Mammary epithelial cell (primary cell): ENCODE measurements around the gene DZIP1.

Experiments
- EZH2 ChIP-seq: IDR thresholded peaks from 2 replicates; pipeline ENCODE4 v1.6.1; 2012; ENCODE audit warnings: low read length, inconsistent platforms, borderline replicate concordance
- TF ChIP-seq, protein P1 (sequence below), 2 donors: IDR thresholded peaks in 1 of 2; conservative IDR thresholded peaks in 1 of 2; 2 replicates each; pipeline ENCODE4 v1.5.1; 2011 to 2012; ENCODE audit warnings: inconsistent platforms in 2 of 2, low read length in 2 of 2, mild to moderate bottlenecking in 2 of 2, control low read depth in 1 of 2, low read depth in 1 of 2; ENCODE audit not compliant: insufficient read depth in 1 of 2; ENCODE audit errors: extremely low read depth in 1 of 2

DNA sequence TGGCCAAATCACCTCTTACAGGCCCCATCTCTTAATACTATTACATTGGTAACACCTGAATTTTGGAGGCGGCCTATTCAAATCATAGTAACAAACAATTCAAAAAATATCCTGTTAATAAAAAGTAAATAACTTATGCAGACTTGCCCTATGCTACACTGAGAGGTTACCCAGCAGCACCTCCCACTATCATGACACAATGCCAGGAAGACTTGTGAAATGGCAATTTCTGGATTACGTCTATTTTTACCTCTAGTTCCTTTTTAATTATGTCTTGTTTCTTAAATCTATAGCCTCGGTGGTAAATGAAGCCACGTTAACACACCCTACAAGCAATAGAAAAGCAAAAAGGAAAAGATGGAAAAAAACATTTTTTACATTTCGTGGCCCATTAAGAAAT, 6.2 kb upstream of the DZIP1 start:
- TF ChIP-seq, protein P1, sequence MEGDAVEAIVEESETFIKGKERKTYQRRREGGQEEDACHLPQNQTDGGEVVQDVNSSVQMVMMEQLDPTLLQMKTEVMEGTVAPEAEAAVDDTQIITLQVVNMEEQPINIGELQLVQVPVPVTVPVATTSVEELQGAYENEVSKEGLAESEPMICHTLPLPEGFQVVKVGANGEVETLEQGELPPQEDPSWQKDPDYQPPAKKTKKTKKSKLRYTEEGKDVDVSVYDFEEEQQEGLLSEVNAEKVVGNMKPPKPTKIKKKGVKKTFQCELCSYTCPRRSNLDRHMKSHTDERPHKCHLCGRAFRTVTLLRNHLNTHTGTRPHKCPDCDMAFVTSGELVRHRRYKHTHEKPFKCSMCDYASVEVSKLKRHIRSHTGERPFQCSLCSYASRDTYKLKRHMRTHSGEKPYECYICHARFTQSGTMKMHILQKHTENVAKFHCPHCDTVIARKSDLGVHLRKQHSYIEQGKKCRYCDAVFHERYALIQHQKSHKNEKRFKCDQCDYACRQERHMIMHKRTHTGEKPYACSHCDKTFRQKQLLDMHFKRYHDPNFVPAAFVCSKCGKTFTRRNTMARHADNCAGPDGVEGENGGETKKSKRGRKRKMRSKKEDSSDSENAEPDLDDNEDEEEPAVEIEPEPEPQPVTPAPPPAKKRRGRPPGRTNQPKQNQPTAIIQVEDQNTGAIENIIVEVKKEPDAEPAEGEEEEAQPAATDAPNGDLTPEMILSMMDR (conservative IDR thresholded peaks at IDR 0.05 in 1 of 2, IDR thresholded peaks at IDR 0.05 in 1 of 2; ENCODE audit: extremely low read depth in 1 of 2, insufficient read depth in 1 of 2, low read depth in 1 of 2, low read length in 2 of 2): no peak
- no peak for TF ChIP-seq EZH2
